HepG2 (cell line): ENCODE data around the gene IKZF2. TPM values are rescaled to one million over a fixed set of nuclear protein-coding genes. Genes with fewer than 3 reads are reported as not detected.

Experiments
- ATAC-seq: fragments of 200-7000 bp; cut with Tn5 transposase; 3 replicates; pipeline ENCODE4 v1.9.1; 2020; ENCODE audit warnings: mild to moderate bottlenecking, moderate library complexity
- BruUV-seq: library from RNA; stranded (reverse); fragments of 400-500 nt; replicated peaks from 2 replicates; lab custom pipeline; 2021; lab: Mats Ljungman, UMichigan
- CTCF ChIA-PET: fragments of 300-600 bp; formaldehyde crosslinking; extraction: SDS; loops from one replicate; lab custom pipeline; 2021; ENCODE audit warnings: low total read pairs, inconsistent platforms, low intra/inter-chr PET ratio; lab: Yijun Ruan, JAX
- POLR2A ChIA-PET: fragments of 350-600 bp; sonication (Branson Sonifier 250); formaldehyde crosslinking; loops from one replicate; lab custom pipeline; 2020; ENCODE audit warnings: antibody characterized with exemption, inconsistent platforms; lab: Yijun Ruan, JAX
- DNase-seq: peaks from one replicate; pipeline ENCODE4 v3.0.0-alpha.2; 2015; ENCODE audit warnings: low spot score
- FAIRE-seq: peaks from 3 replicates; lab custom pipeline; 2011; peaks lifted over from hg19 to GRCh38; lab: Jason Lieb, UNC
- H2AFZ ChIP-seq: one replicate; pipeline ENCODE4 v1.6.1; 2011; ENCODE audit warnings: low read length, inconsistent platforms
- H3K27ac ChIP-seq: fragments of 300-600 bp; 3 replicates; pipeline ENCODE4 v1.8.0; 2011; ENCODE audit warnings: mixed run types, mild to moderate bottlenecking, mixed read lengths, low read length, inconsistent platforms; ENCODE audit not compliant: insufficient read depth; ENCODE audit errors: extremely low read length
- H3K27me3 ChIP-seq, 2 experiments: fragments of 200-600 bp in 1 of 2; 2 replicates in 1 of 2; 3 replicates in 1 of 2; pipeline versions ENCODE4 v1.6.0 to v1.8.0; 2011; ENCODE audit warnings: low read length in 2 of 2, mild to moderate bottlenecking in 2 of 2, moderate library complexity in 2 of 2, inconsistent platforms in 1 of 2; ENCODE audit not compliant: insufficient read depth in 2 of 2, control insufficient read depth in 1 of 2
- H3K36me3 ChIP-seq, 2 experiments: fragments of 200-600 bp in 1 of 2; replicated peaks in 1 of 2; 2 replicates in 1 of 2; 3 replicates in 1 of 2; pipeline versions ENCODE4 v1.5.1 to v1.8.0; 2011; ENCODE audit warnings: low read length in 2 of 2, inconsistent platforms in 1 of 2; ENCODE audit not compliant: insufficient read depth in 2 of 2, control insufficient read depth in 1 of 2
- H3K4me1 ChIP-seq: 2 replicates; pipeline ENCODE4 v1.5.1; 2012; ENCODE audit warnings: low read length, inconsistent platforms; ENCODE audit not compliant: insufficient read depth
- H3K4me2 ChIP-seq: 2 replicates; pipeline ENCODE4 v1.6.0; 2011; ENCODE audit warnings: low read depth, low read length, inconsistent platforms
- H3K4me3 ChIP-seq, 3 experiments: fragments of 200-600 bp in 1 of 3; sonication (generic), shearing (Covaris generic) in 1 of 3; replicated peaks in 1 of 3; 2 replicates each; pipeline ENCODE4 v1.5.1; 2011 to 2016; ENCODE audit warnings: low read length in 3 of 3, inconsistent platforms in 2 of 3, low read depth in 2 of 3, mild to moderate bottlenecking in 2 of 3, control low read depth in 1 of 3, mixed read lengths in 1 of 3; ENCODE audit not compliant: insufficient read depth in 1 of 3
- H3K79me2 ChIP-seq: one replicate; pipeline ENCODE4 v1.6.1; 2011; ENCODE audit warnings: low read length, inconsistent platforms; ENCODE audit not compliant: insufficient read depth
- H3K9ac ChIP-seq: 2 replicates; pipeline ENCODE4 v1.6.0; 2011; ENCODE audit warnings: mild to moderate bottlenecking, low read depth, low read length, inconsistent platforms; ENCODE audit not compliant: insufficient read depth
- H3K9me3 ChIP-seq: 2 replicates; pipeline ENCODE4 v1.5.1; 2012; ENCODE audit warnings: mild to moderate bottlenecking, low read length
- H4K20me1 ChIP-seq: 2 replicates; pipeline ENCODE4 v1.6.0; 2011; ENCODE audit warnings: inconsistent platforms, mild to moderate bottlenecking, low read length, moderate library complexity; ENCODE audit not compliant: insufficient read depth
- FOXA3 ChIP-seq: IDR thresholded peaks from 2 replicates; pipeline ENCODE4 v1.6.1; 2016; ENCODE audit warnings: missing genetic modification reagents, missing compliant biosample characterization
- MAFF ChIP-seq: IDR thresholded peaks from 2 replicates; pipeline ENCODE4 v1.6.1; 2011; ENCODE audit warnings: low read depth, low read length, improper control_type of control experiment
- ZNF572 ChIP-seq: sonication (generic); formaldehyde crosslinking; IDR thresholded peaks from 2 replicates; pipeline ENCODE4 v1.5.1; 2020; ENCODE audit warnings: mild to moderate bottlenecking, missing genetic modification reagents
- ZNF629 ChIP-seq: sonication (generic); formaldehyde crosslinking; conservative IDR thresholded peaks from 2 replicates; pipeline ENCODE4 v1.5.0; 2020; ENCODE audit warnings: missing genetic modification reagents
- ZNF83 ChIP-seq: sonication (generic); formaldehyde crosslinking; IDR thresholded peaks from 2 replicates; pipeline ENCODE4 v1.4.0; 2020; ENCODE audit warnings: missing genetic modification reagents, mild to moderate bottlenecking, borderline replicate concordance
- ZNF883 ChIP-seq: sonication (generic); formaldehyde crosslinking; IDR thresholded peaks from 2 replicates; pipeline ENCODE4 v1.5.1; 2020; ENCODE audit warnings: mild to moderate bottlenecking, missing genetic modification reagents; ENCODE audit errors: not compliant biosample characterization
- whole genome bisulfite sequencing: methylation state at CpG from one replicate; pipeline ENCODE4 v1.1.6; 2017; ENCODE audit warnings: low lambda C conversion rate; 5-methylcytosine and 5-hydroxymethylcytosine counted together
- in situ Hi-C: cut with HindIII; loops from 2 replicates; pipeline ENCODE4 v1.10.0; 2017; ENCODE audit warnings: low pct_unique_long_range_greater_than_20kb; ENCODE audit not compliant: extremely low pct_ligation_motif_present
- intact Hi-C: fragments of 100-400 bp; cut with micrococcal nuclease; formaldehyde crosslinking; loops from one replicate; pipeline ENCODE4 v1.10.0; 2022; ENCODE audit not compliant: unreplicated experiment
- polyA plus RNA-seq, 8 experiments: library from polyadenylated mRNA; depleted of rRNA in 3 of 8; stranded (reverse) in 7 of 8; unstranded in 1 of 8; fragments of >200 nt; fragmentation: Illumina TruSeq in 4 of 8; extraction: Trizol in 4 of 8; gene quantifications; 2 replicates each; pipeline versions ENCODE4 v1.2.1 to v1.2.3, GENCODE V29; 2011 to 2016; ENCODE audit warnings: low read depth in 4 of 8, missing spikeins in 1 of 8, mixed read lengths in 1 of 8; ENCODE audit not compliant: insufficient read depth in 1 of 8
- total RNA-seq, 5 experiments: library from RNA; depleted of rRNA; stranded (reverse); fragments of >200 nt; fragmentation: Illumina TruSeq; extraction: Trizol; gene quantifications; 2 replicates each; pipeline ENCODE4 v1.2.3, GENCODE V29; 2016; ENCODE audit warnings: low read depth in 1 of 5
- TF ChIP-seq, protein P1 (sequence below): sonication (generic); formaldehyde crosslinking; conservative IDR thresholded peaks from 2 replicates; pipeline ENCODE4 v1.8.1; 2023; ENCODE audit warnings: missing genetic modification reagents
- TF ChIP-seq, protein P2 (sequence below): fragments of 450-650 bp; IDR thresholded peaks from 2 replicates; pipeline ENCODE4 v1.6.1; 2017
- TF ChIP-seq, protein P3 (sequence below): sonication (generic); formaldehyde crosslinking; IDR thresholded peaks from 2 replicates; pipeline ENCODE4 v1.8.1; 2022; ENCODE audit warnings: mild to moderate bottlenecking, missing genetic modification reagents

The IKZF2 gene
- total and polyA plus RNA-seq, 2 of the 13 experiments (the other 11 are each of a cell fraction or from before 2014, with no cell fraction given): 0.18 to 0.86 TPM

DNA sequence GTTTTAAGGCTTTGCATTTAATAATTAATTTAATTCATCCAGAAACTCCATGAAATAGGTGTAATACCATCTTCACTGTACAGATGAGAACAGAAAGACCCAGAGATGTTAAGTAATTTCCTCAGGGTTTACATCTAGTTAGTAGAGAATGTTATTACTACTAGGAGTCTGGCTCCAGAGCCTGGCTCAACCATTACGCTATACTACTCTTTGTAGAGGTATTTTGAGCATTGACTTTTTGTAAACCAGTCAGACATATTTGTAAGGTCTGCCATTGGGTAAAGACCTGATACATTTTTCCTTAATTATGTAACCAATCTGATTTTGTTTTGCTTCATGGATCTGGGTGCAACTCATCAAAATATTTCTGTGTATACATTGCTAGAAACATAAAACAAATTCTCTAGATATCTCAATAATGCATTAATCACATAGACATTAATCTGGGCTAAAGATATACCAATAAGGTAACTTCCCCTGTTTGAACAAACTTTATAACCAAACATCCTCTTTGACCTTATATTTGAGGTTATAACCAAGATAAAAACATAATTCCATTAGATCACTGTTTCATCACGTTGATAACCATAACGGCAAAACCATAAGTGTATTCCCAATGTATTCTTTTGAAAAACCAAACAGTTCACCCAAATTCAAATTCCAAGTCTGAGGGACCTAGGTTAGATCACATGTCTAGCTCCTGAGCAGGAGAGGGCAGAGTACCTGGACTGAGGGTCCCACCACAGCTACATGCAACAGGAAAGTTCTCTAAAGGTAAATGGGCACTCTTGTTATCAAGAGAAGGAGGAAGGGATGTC is 135.0 kb downstream of the IKZF2 start:
- FAIRE-seq: no peak
- intact Hi-C loops (no loop called here), in situ Hi-C loops (no loop called here)
- Histone ChIP-seq H3K36me3 (no peaks in the 10 kb centered on the region), H3K4me1 (no peaks in the 10 kb centered on the region), H3K9ac (no peak overlapping the region), H3K4me3 (no peak overlapping the region), H4K20me1 (no peaks in the 10 kb centered on the region), H2AFZ (no peak overlapping the region), H3K4me2 (no peak overlapping the region), H3K79me2 (no peaks in the 10 kb centered on the region), H3K27me3 (no peaks in the 10 kb centered on the region), H3K9me3 (no peaks in the 10 kb centered on the region), H3K27ac (no peak overlapping the region)
- ChIA-PET CTCF (no interaction called here), POLR2A (no interaction called here)
- TF ChIP-seq, protein P1, sequence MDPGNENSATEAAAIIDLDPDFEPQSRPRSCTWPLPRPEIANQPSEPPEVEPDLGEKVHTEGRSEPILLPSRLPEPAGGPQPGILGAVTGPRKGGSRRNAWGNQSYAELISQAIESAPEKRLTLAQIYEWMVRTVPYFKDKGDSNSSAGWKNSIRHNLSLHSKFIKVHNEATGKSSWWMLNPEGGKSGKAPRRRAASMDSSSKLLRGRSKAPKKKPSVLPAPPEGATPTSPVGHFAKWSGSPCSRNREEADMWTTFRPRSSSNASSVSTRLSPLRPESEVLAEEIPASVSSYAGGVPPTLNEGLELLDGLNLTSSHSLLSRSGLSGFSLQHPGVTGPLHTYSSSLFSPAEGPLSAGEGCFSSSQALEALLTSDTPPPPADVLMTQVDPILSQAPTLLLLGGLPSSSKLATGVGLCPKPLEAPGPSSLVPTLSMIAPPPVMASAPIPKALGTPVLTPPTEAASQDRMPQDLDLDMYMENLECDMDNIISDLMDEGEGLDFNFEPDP: no peak
- TF ChIP-seq FOXA3 (CRISPR knock-in tag) (no peak), MAFF (no peak), ZNF629 (CRISPR knock-in tag) (no peak), ZNF572 (CRISPR knock-in tag) (no peak), ZNF883 (no peak), ZNF83 (no peak)
- TF ChIP-seq, protein P2, sequence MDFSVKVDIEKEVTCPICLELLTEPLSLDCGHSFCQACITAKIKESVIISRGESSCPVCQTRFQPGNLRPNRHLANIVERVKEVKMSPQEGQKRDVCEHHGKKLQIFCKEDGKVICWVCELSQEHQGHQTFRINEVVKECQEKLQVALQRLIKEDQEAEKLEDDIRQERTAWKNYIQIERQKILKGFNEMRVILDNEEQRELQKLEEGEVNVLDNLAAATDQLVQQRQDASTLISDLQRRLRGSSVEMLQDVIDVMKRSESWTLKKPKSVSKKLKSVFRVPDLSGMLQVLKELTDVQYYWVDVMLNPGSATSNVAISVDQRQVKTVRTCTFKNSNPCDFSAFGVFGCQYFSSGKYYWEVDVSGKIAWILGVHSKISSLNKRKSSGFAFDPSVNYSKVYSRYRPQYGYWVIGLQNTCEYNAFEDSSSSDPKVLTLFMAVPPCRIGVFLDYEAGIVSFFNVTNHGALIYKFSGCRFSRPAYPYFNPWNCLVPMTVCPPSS: no peak
- TF ChIP-seq, protein P3, sequence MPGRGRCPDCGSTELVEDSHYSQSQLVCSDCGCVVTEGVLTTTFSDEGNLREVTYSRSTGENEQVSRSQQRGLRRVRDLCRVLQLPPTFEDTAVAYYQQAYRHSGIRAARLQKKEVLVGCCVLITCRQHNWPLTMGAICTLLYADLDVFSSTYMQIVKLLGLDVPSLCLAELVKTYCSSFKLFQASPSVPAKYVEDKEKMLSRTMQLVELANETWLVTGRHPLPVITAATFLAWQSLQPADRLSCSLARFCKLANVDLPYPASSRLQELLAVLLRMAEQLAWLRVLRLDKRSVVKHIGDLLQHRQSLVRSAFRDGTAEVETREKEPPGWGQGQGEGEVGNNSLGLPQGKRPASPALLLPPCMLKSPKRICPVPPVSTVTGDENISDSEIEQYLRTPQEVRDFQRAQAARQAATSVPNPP (CRISPR knock-in tag): no peak
- DNase-seq: no peak
- 18% methylated on average over 3 of the region's 3 CpGs for WGBS
- no TSS peak for BruUV-seq
- ATAC-seq: no peak
